BLaER1 (cell line): ENCODE data around the gene CELA3A.

Experiments
- H3K27ac ChIP-seq: shearing (Covaris generic); formaldehyde crosslinking; 2 replicates; pipeline ENCODE4 v1.8.1; 2022
- H3K27me3 ChIP-seq: shearing (Covaris generic); formaldehyde crosslinking; 2 replicates; pipeline ENCODE4 v1.8.1; 2022
- H3K36me3 ChIP-seq: shearing (Covaris generic); formaldehyde crosslinking; 2 replicates; pipeline ENCODE4 v1.8.1; 2022
- H3K4me1 ChIP-seq: shearing (Covaris generic); formaldehyde crosslinking; 2 replicates; pipeline ENCODE4 v1.8.1; 2022
- H3K4me2 ChIP-seq: shearing (Covaris generic); formaldehyde crosslinking; 2 replicates; pipeline ENCODE4 v1.8.1; 2022
- H3K4me3 ChIP-seq: shearing (Covaris generic); formaldehyde crosslinking; 2 replicates; pipeline ENCODE4 v1.8.1; 2022
- H3K9ac ChIP-seq: shearing (Covaris generic); formaldehyde crosslinking; 2 replicates; pipeline ENCODE4 v1.8.1; 2022
- H3K9me3 ChIP-seq: shearing (Covaris generic); formaldehyde crosslinking; 2 replicates; pipeline ENCODE4 v1.8.1; 2022
- H4K20me1 ChIP-seq: shearing (Covaris generic); formaldehyde crosslinking; 2 replicates; pipeline ENCODE4 v1.8.1; 2022
- Cebpa-rat ChIP-seq: shearing (Covaris generic); IDR thresholded peaks from 2 replicates; pipeline ENCODE4 v1.8.1; 2022

The CELA3A gene

DNA sequence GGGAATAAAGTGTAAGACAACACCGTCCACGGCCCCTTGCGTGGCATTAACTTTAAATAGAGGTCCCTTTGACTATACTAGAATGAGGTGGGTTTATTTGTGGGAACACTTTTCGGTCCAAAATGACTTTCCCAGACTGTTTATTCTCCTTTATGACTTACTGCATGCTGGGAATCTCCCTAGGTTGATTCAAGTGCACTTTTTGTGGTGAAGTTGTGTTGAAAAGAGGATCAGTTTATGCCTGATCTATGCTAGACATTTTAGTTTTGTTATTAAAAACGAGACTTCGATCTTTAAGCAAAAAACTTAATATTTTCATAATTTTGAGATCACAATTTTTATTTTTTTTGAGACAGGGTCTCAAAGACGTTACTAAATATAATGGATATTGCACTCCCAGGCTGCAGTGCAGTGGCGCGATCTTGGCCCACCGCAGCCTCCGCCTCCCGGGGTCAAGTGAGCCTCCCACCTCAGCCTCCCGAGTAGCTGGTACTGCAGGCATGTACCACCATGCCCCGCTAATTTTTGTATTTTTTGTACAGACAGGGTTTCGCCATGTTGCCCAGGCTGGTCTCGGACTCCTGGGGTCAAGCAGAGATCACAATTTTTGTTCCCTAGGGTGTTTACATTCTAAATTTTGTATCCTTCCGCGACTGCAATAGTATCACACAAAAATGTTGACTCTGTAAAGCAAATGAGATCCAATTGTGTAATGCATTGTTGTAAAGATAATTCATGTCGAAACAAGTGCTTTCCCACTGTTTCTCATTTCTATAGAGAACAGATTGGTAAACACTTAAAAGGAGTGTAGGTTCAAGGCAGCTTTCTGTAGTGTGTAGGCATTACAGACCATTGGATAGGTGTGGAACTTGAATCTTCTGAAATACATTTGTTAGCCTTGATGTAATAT is 52.7 kb downstream of the CELA3A start:
- peaks cover 60% of the 10 kb centered on the region for H4K20me1 ChIP-seq
- H3K4me2 ChIP-seq = peak overlapping the region; percentile 86
- H3K4me1 ChIP-seq = peaks cover 43% of the 10 kb centered on the region
- H3K36me3 ChIP-seq = peaks cover 23% of the 10 kb centered on the region
- no peak for TF ChIP-seq Cebpa-rat
- no peaks in the 10 kb centered on the region for H3K9me3 ChIP-seq
- H3K4me3 ChIP-seq = peak overlapping the region; percentile 86
- H3K9ac ChIP-seq = peak overlapping the region; percentile 93
- peak overlapping the region; percentile 94 for H3K27ac ChIP-seq
- H3K27me3 ChIP-seq = no peaks in the 10 kb centered on the region

DNA sequence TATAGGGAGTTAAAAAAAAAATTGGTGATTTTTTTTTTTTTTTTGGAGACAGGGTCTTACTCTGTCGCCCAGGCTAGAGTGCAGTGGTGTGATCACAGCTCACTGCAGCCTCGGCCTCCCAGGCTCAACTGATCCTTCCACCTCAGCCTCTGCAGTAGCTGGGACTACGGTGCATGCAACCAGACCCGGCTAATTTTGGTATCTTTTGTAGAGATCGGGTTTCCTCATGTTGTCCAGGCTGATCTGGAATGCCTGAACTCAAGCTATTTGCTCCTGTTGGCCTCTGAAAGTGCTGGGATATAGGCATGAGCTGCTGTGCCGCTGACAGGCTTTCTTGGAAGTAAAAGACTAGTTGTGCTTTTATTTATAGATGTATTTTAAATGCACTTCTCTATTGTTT is 54.0 kb downstream of the CELA3A start:
- Histone ChIP-seq H3K4me1 (peaks cover 57% of the 10 kb centered on the region), H3K4me3 (no peak overlapping the region), H3K9me3 (no peaks in the 10 kb centered on the region), H3K9ac (no peak overlapping the region), H3K27ac (no peak overlapping the region), H3K36me3 (peaks cover 25% of the 10 kb centered on the region), H3K27me3 (no peaks in the 10 kb centered on the region), H3K4me2 (peak overlapping the region; percentile 61), H4K20me1 (peaks cover 74% of the 10 kb centered on the region)
- no peak for TF ChIP-seq Cebpa-rat

DNA sequence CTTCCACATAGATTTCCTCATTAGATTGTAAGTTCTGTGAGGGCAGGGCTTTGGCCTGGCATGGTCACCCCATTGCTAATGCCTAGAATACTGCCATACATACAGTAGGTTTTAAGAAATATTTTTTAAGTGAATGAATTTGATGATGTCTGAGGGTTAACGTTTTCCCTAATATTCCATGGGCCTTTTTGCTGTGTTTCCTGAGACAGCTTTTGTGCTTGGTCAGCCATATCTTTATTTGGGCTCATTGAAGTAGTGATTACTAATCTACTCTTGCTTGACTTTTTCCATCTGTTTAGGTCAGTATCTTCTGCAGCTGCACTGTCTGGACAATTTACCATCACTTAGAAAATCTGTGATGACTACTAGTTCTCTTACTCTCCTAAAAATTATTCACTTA is 54.6 kb downstream of the CELA3A start:
- H3K4me2 ChIP-seq = peak overlapping the region; percentile 61
- no peak overlapping the region for H3K9ac ChIP-seq
- H3K27ac ChIP-seq = no peak overlapping the region
- no peak overlapping the region for H3K4me3 ChIP-seq
- H3K36me3 ChIP-seq = peaks cover 25% of the 10 kb centered on the region
- H3K27me3 ChIP-seq = no peaks in the 10 kb centered on the region
- no peaks in the 10 kb centered on the region for H3K9me3 ChIP-seq
- TF ChIP-seq Cebpa-rat = no peak
- H3K4me1 ChIP-seq = peaks cover 63% of the 10 kb centered on the region
- peaks cover 79% of the 10 kb centered on the region for H4K20me1 ChIP-seq

DNA sequence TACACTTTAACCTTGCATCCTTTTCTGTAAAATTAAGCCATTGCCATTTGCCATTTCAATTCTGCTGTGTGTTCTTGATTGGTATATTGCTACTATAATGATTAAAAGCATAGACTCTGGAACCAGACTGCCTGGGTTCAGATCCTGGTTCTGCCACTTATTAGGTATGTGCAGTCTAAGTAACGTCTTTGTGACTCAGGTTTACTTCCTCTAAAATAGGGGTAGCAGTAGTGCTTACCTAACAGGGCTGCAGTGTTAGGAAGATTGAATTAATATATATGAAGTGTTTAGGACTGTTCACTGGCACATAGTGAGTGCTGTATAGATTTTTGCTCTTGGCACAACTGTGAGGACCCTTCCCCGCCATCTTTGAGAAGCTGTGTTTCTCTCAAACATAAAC is 55.5 kb downstream of the CELA3A start:
- H3K9ac ChIP-seq = no peak overlapping the region

DNA sequence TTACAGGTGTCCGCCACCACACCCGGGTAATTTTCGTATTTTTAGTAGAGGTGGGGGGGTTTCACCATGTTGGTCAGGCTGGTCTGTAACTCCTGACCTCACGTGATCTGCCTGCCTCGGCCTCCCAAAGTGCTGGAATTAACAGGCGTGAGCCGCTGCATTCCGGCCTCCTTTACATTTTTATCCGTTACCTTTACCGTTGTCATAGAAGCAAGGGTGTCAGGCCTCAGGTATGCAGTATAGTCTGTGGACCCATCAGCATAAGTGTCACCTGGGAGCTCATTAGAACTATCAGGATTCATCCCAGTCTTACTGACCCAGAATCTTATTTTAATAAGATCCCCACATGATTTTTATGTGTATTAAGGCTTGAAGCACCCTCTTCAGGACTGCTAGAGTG is 56.4 kb downstream of the CELA3A start:
- Histone ChIP-seq H3K4me2 (no peak overlapping the region), H3K9ac (no peak overlapping the region), H3K4me1 (peaks cover 57% of the 10 kb centered on the region), H3K9me3 (no peaks in the 10 kb centered on the region), H3K27me3 (no peaks in the 10 kb centered on the region), H3K36me3 (peaks cover 25% of the 10 kb centered on the region), H3K4me3 (no peak overlapping the region), H3K27ac (no peak overlapping the region), H4K20me1 (peaks cover 98% of the 10 kb centered on the region)
- no peak for TF ChIP-seq Cebpa-rat

More for the DNA sequence above, 55.5 kb downstream of the CELA3A start:
- Histone ChIP-seq H3K36me3 (peaks cover 25% of the 10 kb centered on the region), H3K4me1 (peaks cover 61% of the 10 kb centered on the region), H3K4me2 (peak overlapping the region; percentile 61), H3K9me3 (no peaks in the 10 kb centered on the region), H3K27ac (no peak overlapping the region), H4K20me1 (peaks cover 88% of the 10 kb centered on the region), H3K27me3 (no peaks in the 10 kb centered on the region), H3K4me3 (no peak overlapping the region)
- TF ChIP-seq Cebpa-rat = no peak
